Hematopoietic multipotent progenitor cell treated with erythropoietin and hydrocortisone succinate and interleukin-3 and kit ligand, for 6 days (in vitro differentiated cells): ENCODE results near the gene IGFBP2.

ENCODE experiments used
- DNase-seq: peaks from one replicate; pipeline ENCODE4 v3.0.0-alpha.2; 2015

Gene IGFBP2

GRCh38 chr2:216643986-216644659 lies 10.9 kb downstream of the IGFBP2 start:
- DNase-seq = no peak

GRCh38 chr2:216644842-216645635 lies 11.8 kb downstream of the IGFBP2 start:
- DNase-seq = no peak

- no peak for DNase-seq
Measured at GRCh38 chr2:216645636-216645950, 12.4 kb downstream of the IGFBP2 start.

GRCh38 chr2:216646116-216646515 lies 12.9 kb downstream of the IGFBP2 start:
- DNase-seq = no peak

GRCh38 chr2:216648105-216648504 lies 14.9 kb downstream of the IGFBP2 start:
- DNase-seq = no peak

- DNase-seq = no peak
Measured at GRCh38 chr2:216649574-216649973, 16.4 kb downstream of the IGFBP2 start.

- DNase-seq = no peak
Measured at GRCh38 chr2:216650626-216651257, 17.5 kb downstream of the IGFBP2 start.

GRCh38 chr2:216651351-216651881 lies 18.2 kb downstream of the IGFBP2 start:
- no peak for DNase-seq

GRCh38 chr2:216652566-216652965 lies 19.3 kb downstream of the IGFBP2 start:
- no peak for DNase-seq

GRCh38 chr2:216653093-216653799 lies 20.0 kb downstream of the IGFBP2 start:
- DNase-seq = no peak

GRCh38 chr2:216653931-216654365 lies 20.7 kb downstream of the IGFBP2 start:
- DNase-seq = no peak

GRCh38 chr2:216654528-216655052 lies 21.4 kb downstream of the IGFBP2 start:
- DNase-seq = no peak

GRCh38 chr2:216657086-216657855 lies 24.1 kb downstream of the IGFBP2 start:
- no peak for DNase-seq

GRCh38 chr2:216657980-216658379 lies 24.8 kb downstream of the IGFBP2 start:
- DNase-seq = no peak

GRCh38 chr2:216658757-216659156 lies 25.5 kb downstream of the IGFBP2 start:
- DNase-seq = no peak

- DNase-seq = no peak
Measured at GRCh38 chr2:216659276-216659675, 26.1 kb downstream of the IGFBP2 start.

GRCh38 chr2:216660496-216660895 lies 27.3 kb downstream of the IGFBP2 start:
- DNase-seq = no peak

GRCh38 chr2:216661051-216661450 lies 27.8 kb downstream of the IGFBP2 start:
- DNase-seq = no peak

GRCh38 chr2:216661639-216662375 lies 28.6 kb downstream of the IGFBP2 start:
- DNase-seq = peak; percentile 18

GRCh38 chr2:216663106-216663505 lies 29.9 kb downstream of the IGFBP2 start:
- DNase-seq = no peak

GRCh38 chr2:216663846-216664245 lies 30.6 kb downstream of the IGFBP2 start:
- DNase-seq = no peak
